ENCODE results near the gene TSPAN18.

The TSPAN18 gene

GRCh38 chr11:44904261-44905020, 177.7 kb downstream of the TSPAN18 start:
- no peak for DNase-seq

DNA sequence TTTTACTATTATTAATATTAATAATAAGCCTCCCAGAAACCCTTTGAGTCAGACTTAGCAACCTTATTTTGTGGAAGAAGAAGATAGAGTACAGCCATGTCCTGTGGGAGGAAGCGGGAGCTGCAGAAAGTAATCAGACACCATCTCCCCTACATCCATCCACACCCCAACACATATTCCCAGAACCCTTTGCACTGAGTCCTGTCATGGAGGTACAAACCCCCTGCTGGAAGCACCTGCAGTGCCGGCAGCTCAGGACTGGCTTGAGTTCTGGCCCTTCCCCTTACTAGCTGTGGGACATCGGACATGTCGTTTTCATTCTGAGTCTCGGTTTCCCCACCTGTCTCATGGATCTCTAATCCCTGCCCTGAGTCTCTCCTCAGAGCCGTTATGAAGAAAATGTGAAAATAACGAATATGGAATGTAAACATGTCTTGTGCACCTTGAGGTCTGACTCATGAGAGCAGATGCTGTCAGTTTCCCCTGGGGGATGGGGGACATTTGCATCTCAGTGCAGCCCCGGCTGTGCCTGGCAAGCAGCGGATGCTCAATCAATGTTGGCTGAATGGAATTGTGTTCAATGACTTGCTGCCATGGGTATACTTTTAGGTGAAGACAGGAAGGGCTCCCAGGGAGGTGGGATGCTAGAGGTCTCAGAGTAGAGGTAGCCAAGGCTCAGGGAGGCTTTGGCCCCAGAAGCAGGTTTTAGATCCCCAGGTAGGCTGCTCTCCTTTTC, 178.5 kb downstream of the TSPAN18 start:
- DNase-seq, result no peak

DNA sequence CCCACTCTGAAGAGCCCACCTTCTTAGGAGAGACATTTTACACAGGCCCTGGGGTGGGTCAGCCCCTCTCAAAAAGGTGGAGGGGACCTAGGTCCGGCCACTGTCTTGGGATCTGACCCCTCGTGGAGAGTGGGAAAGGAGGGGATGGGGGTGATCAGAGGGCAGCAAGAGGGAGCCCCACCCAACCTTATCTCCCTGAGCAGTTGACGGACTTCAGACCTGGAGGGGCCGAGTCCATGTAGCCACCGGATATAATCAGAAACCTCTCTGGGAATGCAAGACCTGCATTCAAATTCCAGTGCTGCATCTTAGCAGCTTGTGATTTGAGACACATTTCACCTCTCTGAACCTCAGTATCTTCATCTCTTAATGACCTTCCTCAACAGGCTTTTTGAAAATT, 179.9 kb downstream of the TSPAN18 start:
- DNase-seq, result no peak

- no peak for DNase-seq
Observed at GRCh38 chr11:44909557-44909956, 182.8 kb downstream of the TSPAN18 start.

GRCh38 chr11:44910591-44910990, 183.8 kb downstream of the TSPAN18 start:
- no peak for DNase-seq

GRCh38 chr11:44911029-44911814, 184.5 kb downstream of the TSPAN18 start:
- peak; percentile 82 for DNase-seq

DNA sequence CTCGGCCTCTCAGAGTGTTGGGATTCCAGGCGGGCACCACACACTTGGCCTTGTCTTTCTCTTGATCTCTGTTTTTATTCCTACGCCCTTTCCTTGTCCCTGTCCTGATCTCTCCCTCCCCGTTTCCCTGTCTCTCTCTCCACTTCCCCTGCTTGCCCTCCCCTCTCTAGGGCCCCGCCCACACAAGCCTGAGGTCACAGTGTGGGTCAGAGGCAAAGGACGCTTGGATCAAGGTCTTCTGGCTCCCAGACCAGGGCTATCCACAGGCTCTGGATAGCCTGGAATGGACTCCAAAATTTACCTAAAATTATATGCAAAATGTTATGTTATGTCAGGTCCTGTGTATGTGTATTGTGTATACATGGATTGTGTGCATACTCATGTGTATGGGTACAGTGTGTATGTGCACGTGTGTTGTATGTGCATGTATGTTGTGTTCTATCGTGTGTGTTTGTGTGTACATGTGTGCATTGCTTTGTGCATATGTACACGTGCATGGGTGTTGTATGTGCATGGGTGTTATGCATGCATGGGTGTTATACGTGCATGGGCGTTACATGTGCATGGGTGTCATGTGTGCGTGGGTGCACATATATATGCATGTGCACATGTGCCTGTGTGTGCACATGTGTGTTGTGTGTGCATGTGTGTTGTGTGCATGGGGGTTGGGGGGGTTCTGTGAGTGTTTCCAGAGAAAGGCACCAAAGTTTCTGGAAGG, 185.7 kb downstream of the TSPAN18 start:
- DNase-seq, result no peak

DNA sequence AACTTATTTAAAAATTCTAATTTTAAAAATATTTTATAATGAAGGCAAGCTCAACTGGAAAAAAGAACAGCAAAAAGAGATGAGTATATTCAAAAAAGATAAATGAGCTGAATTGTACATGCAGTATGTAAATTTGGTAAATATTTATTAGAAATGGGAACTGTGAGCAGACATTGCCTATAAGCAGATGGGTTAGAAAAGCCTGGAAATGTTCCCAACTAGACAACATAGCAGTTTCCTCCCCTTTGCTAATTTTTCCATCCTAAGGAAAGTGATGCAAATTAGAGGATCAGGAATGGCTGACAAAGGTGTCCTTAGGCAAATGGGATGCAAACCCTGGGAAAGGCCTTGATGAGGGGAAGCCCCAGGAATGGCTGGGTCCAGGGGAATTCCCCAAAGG, 186.7 kb downstream of the TSPAN18 start:
- DNase-seq, result no peak

- DNase-seq, result no peak
Observed at GRCh38 chr11:44914105-44914504, 187.3 kb downstream of the TSPAN18 start.

DNA sequence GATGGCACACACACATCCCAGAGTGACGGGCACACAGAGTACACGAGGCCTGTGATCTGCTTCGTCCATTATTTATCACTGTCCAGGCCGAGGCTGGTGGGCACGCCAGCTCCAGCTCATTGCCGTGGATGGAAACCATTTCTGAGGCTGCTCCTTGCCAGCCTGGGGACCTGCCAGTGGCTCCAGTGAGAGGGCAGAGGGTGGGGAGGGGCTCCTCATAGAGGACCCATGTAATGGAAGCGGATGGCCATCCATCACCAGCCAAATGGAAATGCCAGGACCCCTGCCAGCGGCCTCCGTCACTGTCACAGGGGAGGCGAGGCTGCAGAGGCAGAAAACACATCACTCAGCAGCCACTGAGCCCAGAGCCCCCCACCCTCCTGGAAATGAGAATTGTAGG, 188.2 kb downstream of the TSPAN18 start:
- no peak for DNase-seq

GRCh38 chr11:44915621-44916020, 188.9 kb downstream of the TSPAN18 start:
- no peak for DNase-seq

DNA sequence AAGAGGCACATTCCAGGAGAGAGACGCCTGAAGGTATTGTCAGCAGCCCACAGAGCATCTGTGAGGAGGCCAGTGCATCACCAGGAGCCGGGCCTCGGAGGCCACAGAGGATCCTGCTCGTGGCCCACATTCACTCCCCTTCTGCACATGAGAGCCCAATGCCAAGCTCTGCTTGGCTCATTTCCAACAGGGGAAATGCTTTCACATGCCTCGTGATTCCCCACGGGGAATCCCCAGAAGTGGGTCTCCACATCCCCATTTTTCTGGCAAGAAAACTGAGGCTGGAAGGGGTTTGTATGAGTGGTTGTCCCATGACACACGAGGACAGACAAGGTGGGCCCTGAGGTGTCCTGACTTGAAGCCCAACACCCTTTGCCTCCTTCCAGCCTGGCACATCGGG, 189.6 kb downstream of the TSPAN18 start:
- no peak for DNase-seq

DNA sequence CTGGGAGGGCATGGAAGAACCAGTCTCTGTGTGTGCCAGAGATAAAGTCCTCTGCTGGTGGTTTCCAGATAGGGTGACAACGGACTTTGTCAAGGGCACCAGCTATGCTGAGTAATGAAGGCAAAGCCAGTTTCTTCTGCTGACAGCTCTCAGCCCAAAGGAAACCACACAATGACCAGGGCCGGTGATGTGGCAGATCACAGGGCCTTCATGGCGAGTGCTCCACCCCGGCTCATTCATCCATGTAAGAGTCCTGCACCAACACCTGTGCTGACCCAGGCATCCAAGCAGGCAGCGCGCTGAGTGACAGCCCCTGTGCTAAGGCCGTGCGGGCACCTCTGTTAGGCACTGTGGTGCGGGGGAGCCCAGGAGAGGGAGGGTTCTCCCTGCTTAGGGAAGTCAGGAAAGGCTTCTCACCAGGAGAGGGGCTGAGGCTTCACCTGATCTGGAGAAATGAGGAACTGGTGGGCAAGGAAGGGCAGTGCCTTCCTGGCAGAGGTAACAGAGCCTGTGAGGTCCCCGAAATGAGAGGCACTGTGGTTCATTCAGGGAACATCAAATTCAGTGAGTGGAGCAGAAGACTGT, 190.1 kb downstream of the TSPAN18 start:
- no peak for DNase-seq

DNA sequence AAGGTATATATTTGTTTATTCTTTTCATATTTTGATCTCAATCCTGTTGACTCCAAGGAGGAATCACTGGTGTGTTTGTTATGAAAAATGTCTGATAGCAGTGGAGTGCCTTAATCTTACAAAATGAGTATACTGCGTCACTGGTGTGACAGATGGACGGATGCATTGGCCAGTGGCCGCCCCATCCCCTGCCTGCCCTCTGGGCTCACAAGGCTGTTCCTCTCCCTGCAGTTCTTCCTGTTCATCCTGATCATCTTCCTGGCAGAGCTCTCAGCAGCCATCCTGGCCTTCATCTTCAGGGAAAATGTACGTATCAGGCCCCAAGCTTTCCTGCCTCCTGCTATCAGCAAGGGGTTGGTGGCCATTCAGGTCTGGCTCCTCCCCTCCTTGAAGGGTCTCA, 191.0 kb downstream of the TSPAN18 start:
- no peak for DNase-seq

DNA sequence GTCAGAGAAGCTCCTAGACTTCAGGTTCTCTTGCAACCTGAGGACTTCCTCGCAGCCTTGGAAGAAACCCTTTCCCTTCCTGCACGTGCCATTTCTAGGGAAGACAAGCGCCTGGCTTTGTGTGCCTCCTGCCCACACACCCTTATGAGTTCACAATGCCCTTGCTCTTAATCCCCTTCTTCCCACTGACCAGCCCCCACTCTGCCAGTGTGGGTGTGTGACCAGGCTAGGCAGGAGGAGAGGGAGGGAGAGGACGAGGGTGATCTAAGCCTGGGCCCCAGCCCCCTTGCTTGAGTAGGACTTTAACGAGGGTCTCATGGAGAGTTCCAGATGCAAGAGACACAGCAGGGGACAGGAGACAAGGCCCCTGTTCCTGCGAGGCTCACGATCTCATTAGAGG, 193.7 kb downstream of the TSPAN18 start:
- DNase-seq, result no peak

DNA sequence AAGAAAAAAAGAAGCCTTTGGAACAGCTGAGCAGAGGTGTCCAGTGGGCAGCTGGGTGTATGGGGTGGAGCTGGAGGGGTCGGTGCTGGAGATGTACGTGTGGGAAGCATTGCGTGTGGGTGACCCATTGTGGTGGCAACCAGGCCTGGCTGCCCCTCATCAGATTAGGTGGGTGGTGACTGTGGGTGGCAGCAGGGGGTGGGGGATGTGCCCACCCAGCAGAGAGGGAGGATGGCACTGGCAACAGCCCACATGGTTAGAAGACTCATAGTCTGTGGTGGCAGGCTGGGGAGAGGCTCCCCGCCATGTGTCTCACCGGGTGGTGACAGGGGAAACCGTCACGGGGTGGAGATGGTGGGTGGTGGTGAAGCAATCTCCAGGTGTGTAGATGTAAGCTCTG, 196.4 kb downstream of the TSPAN18 start:
- no peak for DNase-seq

DNA sequence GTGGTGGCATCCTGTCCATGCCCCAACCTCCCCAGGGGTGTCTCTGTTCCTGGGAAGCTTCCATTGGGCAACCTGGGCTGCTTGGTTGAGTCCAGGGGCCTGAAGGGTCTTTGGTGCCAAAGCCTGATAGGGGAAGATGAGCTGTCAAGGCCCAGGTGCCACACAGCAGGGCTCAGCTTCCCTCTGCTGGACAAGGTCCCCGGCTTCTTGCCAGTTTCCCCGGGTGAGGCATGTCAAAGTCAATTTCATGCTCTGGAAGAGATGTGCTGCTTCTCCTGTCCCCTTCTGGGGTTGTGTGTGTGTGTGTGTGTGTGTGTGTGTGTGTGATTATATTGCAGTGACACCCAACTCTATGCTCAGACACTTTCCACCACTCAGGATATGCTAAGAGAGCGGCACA, 197.0 kb downstream of the TSPAN18 start:
- no peak for DNase-seq

- no peak for DNase-seq
Observed at GRCh38 chr11:44926036-44926435, 199.3 kb downstream of the TSPAN18 start.

GRCh38 chr11:44927174-44927661, 200.5 kb downstream of the TSPAN18 start:
- DNase-seq, result peak; percentile 53

- no peak for DNase-seq
Observed at GRCh38 chr11:44928144-44928543, 201.4 kb downstream of the TSPAN18 start.

GRCh38 chr11:44928816-44929215, 202.1 kb downstream of the TSPAN18 start:
- DNase-seq, result no peak

DNA sequence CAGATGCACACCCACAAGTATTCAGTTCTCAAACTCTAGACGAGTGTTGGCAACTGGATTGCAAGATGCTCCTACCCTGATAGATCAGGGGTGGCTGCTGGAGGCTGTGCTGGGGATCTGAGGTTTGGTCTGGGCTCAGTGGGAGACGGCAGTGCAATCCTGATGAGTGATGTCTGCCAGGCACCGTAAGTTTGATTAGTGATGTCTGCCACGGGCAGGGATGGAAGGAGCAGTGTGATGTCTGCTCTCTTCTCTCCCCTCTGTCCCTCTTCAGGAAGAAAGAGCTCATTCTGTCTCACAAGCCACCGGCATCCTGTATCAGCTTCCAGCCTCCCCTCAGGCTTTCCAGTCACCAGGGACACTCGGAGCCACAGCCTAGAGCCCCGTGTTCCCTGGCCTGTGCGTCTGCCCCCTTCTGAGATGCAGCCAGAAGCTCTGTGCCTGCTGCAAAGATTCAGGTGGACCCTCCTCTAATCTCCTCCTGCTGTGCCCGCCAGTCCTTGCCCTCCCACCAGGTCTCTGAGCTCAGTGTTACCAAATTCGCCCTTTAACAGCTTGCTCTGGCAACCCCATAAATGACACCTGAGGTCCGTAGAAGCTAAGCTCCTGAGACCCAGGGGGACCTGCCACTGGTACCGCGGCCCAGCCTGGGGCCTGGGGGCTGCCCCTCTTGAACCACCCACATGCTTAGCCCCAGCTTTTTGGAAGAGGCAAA, 204.0 kb downstream of the TSPAN18 start:
- DNase-seq, result no peak

Data from effector CD4-positive, alpha-beta T cell (primary cell).